Kidney (tissue), 14 donors: Measurements from ENCODE around the gene ZBTB7A. TPM values are rescaled to one million over a fixed set of nuclear protein-coding genes. Genes with fewer than 3 reads are reported as not detected.

Experiments
- DNase-seq, 5 donors: peaks; one replicate each; pipeline ENCODE4 v3.0.0-alpha.2; 2013 to 2020
- FAIRE-seq: peaks from 2 replicates; lab custom pipeline; 2012; peaks lifted over from hg19 to GRCh38; lab: Jason Lieb, UNC
- H3K27ac ChIP-seq, 2 donors: one replicate each; pipeline ENCODE4 v1.7.0; 2013; ENCODE audit warnings: low read depth in 2 of 2, low read length in 2 of 2, inconsistent platforms in 1 of 2
- H3K27me3 ChIP-seq: one replicate; pipeline ENCODE4 v1.7.1; 2013; ENCODE audit warnings: low read length, inconsistent platforms; ENCODE audit not compliant: control insufficient read depth, insufficient read depth
- H3K36me3 ChIP-seq, 3 donors: one replicate each; pipeline versions ENCODE4 v1.7.0 to v1.7.1; 2013; ENCODE audit warnings: low read length in 3 of 3, control low read depth in 1 of 3, inconsistent platforms in 1 of 3; ENCODE audit not compliant: insufficient read depth in 3 of 3, control insufficient read depth in 2 of 3
- H3K4me1 ChIP-seq, 3 donors: one replicate each; pipeline versions ENCODE4 v1.7.0 to v1.7.1; 2013; ENCODE audit warnings: low read length in 3 of 3, inconsistent platforms in 1 of 3, low read depth in 1 of 3; ENCODE audit not compliant: control insufficient read depth in 2 of 3, insufficient read depth in 2 of 3
- H3K4me3 ChIP-seq, 3 donors: one replicate each; pipeline versions ENCODE4 v1.7.0 to v1.8.1; 2013; ENCODE audit warnings: low read length in 3 of 3, control low read depth in 1 of 3, inconsistent platforms in 1 of 3
- H3K9ac ChIP-seq, 3 donors: one replicate each; pipeline versions ENCODE4 v1.7.0 to v1.7.1; 2013; ENCODE audit warnings: low read length in 3 of 3, control low read depth in 1 of 3, inconsistent platforms in 1 of 3
- H3K9me3 ChIP-seq, 3 donors: one replicate each; pipeline versions ENCODE4 v1.7.0 to v1.7.1; 2013; ENCODE audit warnings: low read length in 3 of 3, control low read depth in 1 of 3, inconsistent platforms in 1 of 3; ENCODE audit not compliant: control insufficient read depth in 2 of 3, insufficient read depth in 1 of 3
- intact Hi-C: fragments of 100-400 bp; cut with DNase I; formaldehyde crosslinking; loops from one replicate; pipeline ENCODE4 v1.11.1; 2022
- polyA plus RNA-seq: library from polyadenylated mRNA; stranded (reverse); fragments of 350-450 nt; fragmentation: Illumina TruSeq; extraction: RNeasy Lipid Tissue Mini Kit (QIAGEN cat#74804); gene quantifications from one replicate; pipeline ENCODE4 v1.2.3, GENCODE V29; 2014; ENCODE audit warnings: low read depth, low replicate concordance; ENCODE audit not compliant: insufficient read depth
- total RNA-seq: library from RNA; stranded (reverse); fragmentation: NEBNext Ultra II Directional; extraction: Animal tissue kit (Norgen Biotek cat#: 25700); gene quantifications from one replicate; pipeline ENCODE4 v1.2.1, GENCODE V29; 2021
- TF ChIP-seq, protein P1 (sequence below): IDR thresholded peaks from 3 replicates; pipeline ENCODE4 v1.5.1; 2012; ENCODE audit warnings: mild to moderate bottlenecking, moderate library complexity, borderline replicate concordance; ENCODE audit not compliant: insufficient read depth; ENCODE audit errors: extremely low read depth
- donor health status: control.
- donor health status: control.
- donor health status: control.
- donor health status: control.
- donor health status: control.
- donor health status: DM: yes; HTN: yes; CAD: no.
- donor health status: Normal renal cell carcinoma (clear cell type).

Gene ZBTB7A
- total and polyA plus RNA-seq, 2 donors from 2014 or later = 8.9 to 53.2 TPM

DNA sequence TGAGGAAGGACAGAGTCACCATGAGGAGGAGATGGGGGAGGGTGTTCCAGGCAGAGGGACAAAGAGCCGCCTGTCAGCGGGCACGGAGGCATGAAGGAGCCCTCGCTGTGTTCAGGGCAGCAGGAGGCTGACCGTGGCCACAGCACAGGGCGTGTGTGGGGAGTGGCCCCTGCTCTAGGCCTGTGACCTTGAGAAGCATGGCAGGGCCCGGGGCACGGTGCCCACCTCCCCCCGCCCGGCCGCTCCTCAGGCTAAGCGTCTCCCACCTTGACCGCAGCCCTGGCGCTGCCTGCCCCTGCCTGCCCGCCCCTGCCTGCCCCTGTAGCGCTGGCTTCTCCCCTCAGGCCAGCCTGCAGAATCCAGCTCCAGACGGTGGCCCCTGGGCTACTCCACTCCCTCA lies 45.7 kb upstream of the ZBTB7A start:
- TF ChIP-seq, protein P1, sequence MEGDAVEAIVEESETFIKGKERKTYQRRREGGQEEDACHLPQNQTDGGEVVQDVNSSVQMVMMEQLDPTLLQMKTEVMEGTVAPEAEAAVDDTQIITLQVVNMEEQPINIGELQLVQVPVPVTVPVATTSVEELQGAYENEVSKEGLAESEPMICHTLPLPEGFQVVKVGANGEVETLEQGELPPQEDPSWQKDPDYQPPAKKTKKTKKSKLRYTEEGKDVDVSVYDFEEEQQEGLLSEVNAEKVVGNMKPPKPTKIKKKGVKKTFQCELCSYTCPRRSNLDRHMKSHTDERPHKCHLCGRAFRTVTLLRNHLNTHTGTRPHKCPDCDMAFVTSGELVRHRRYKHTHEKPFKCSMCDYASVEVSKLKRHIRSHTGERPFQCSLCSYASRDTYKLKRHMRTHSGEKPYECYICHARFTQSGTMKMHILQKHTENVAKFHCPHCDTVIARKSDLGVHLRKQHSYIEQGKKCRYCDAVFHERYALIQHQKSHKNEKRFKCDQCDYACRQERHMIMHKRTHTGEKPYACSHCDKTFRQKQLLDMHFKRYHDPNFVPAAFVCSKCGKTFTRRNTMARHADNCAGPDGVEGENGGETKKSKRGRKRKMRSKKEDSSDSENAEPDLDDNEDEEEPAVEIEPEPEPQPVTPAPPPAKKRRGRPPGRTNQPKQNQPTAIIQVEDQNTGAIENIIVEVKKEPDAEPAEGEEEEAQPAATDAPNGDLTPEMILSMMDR = no peak
- intact Hi-C loops = no loop called here
- DNase-seq (peak in 1 of 5 donors; percentile 39), FAIRE-seq (no peak)
- Histone ChIP-seq H3K9ac (no peak overlapping the region), H3K27me3 (no peaks in the 10 kb centered on the region), H3K27ac (no peak overlapping the region), H3K9me3 (no peaks in the 10 kb centered on the region), H3K4me3 (no peak overlapping the region), H3K36me3 (peaks cover 0 to 22% (median 13%) of the 10 kb centered on the region in 3 donors), H3K4me1 (no peaks in the 10 kb centered on the region)

GRCh38 chr19:4109626-4109945 lies 42.9 kb upstream of the ZBTB7A start:
- Histone ChIP-seq H3K9ac (no peak overlapping the region), H3K27ac (no peak overlapping the region), H3K27me3 (no peaks in the 10 kb centered on the region), H3K4me3 (no peak overlapping the region), H3K36me3 (peaks cover 0 to 24% (median 13%) of the 10 kb centered on the region in 3 donors), H3K9me3 (no peaks in the 10 kb centered on the region), H3K4me1 (no peaks in the 10 kb centered on the region)
- FAIRE-seq (no peak), DNase-seq (no peak)
- TF ChIP-seq, protein P1 = no peak
- intact Hi-C loops = no loop called here

DNA sequence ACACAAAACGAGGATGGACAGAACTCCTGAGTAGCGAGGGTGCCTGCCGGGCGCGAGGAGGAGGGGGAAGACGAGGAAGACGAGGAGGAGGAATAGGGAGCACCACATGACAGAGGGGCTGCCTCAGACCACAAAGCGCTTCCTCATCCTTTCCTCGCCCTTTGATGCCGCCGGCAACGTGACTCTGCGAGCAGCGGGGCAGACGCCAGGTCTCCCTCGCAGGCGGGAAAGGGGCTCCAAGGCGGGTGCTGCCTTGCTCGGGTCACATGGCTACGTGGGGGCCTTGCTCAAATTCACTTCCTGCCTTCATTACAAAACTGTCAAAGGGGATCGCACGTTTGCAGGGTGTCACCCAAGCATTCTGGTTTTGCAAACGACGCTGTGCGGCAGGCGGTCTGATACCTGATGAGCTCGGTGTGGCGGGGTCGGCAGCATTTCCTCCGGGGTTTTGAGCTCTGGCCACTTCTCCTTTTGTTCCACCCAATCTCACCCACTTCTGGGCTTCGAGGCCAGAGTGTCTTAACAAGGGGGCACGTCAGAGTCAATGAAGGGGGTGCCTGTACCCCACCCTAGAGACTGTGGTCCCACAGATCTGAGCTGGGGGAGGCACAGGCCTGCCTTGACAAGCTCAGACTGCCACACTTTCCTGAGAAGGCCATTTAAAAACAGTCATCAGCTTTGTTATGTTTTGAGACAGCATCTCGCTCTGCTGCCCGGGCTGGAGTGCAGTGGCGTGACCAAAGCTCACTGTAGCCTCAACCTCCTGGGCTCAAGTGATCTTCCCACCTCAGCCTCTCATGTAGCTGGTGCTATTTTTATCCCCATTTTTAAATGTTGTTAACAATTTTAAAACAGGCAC lies 42.3 kb upstream of the ZBTB7A start:
- no peaks in the 10 kb centered on the region for H3K9me3 ChIP-seq
- H3K36me3 ChIP-seq = peaks cover 0 to 24% (median 13%) of the 10 kb centered on the region in 3 donors
- H3K4me3 ChIP-seq = no peak overlapping the region
- H3K4me1 ChIP-seq = no peaks in the 10 kb centered on the region
- intact Hi-C loops = no loop called here
- H3K27me3 ChIP-seq = no peaks in the 10 kb centered on the region
- no peak overlapping the region for H3K9ac ChIP-seq
- TF ChIP-seq, protein P1 = no peak
- no peak for FAIRE-seq
- peak overlapping the region in 1 of 2 donors; percentile 3 for H3K27ac ChIP-seq
- no peak for DNase-seq
